ENCODE results near the gene DMRTA1.

DNA sequence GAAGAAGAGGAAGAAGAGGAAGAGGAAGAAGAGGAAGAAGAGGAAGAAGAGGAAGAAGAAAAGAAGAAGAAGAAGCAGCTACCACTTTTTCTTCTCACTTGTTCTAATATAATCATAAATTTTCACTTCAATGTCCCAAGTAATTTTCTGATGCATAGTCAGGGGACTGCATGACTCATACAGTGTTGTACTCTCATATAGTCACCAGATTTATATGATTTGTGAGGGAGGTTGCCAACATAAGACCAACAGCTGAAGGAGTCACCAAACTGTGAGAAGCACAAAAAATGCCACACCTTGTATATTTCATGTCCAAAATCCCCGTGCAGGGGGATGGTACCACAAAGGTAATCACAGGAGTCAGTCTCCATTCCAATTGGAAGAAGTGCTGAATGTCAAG lies 32.7 kb upstream of the DMRTA1 start:
- TF ChIP-seq, protein P1, sequence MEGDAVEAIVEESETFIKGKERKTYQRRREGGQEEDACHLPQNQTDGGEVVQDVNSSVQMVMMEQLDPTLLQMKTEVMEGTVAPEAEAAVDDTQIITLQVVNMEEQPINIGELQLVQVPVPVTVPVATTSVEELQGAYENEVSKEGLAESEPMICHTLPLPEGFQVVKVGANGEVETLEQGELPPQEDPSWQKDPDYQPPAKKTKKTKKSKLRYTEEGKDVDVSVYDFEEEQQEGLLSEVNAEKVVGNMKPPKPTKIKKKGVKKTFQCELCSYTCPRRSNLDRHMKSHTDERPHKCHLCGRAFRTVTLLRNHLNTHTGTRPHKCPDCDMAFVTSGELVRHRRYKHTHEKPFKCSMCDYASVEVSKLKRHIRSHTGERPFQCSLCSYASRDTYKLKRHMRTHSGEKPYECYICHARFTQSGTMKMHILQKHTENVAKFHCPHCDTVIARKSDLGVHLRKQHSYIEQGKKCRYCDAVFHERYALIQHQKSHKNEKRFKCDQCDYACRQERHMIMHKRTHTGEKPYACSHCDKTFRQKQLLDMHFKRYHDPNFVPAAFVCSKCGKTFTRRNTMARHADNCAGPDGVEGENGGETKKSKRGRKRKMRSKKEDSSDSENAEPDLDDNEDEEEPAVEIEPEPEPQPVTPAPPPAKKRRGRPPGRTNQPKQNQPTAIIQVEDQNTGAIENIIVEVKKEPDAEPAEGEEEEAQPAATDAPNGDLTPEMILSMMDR (IDR thresholded peaks at IDR 0.05) = no peak
- TF ChIP-seq POLR2A (IDR thresholded peaks at IDR 0.05) = no peak
